Ectodermal cell (in vitro differentiated cells): Measurements from ENCODE around the gene MIOX.

Source experiments
- H3K27ac ChIP-seq: 2 replicates; pipeline ENCODE4 v1.7.0; 2013; ENCODE audit warnings: mild to moderate bottlenecking, low read depth, low read length; ENCODE audit not compliant: insufficient read depth, poor library complexity, severe bottlenecking
- H3K27me3 ChIP-seq: 2 replicates; pipeline ENCODE4 v1.7.0; 2013; ENCODE audit warnings: mild to moderate bottlenecking, low read length; ENCODE audit not compliant: insufficient read depth, control insufficient read depth, poor library complexity, severe bottlenecking
- H3K36me3 ChIP-seq: one replicate; pipeline ENCODE4 v1.7.0; 2013; ENCODE audit warnings: low read length; ENCODE audit not compliant: control insufficient read depth, insufficient read depth
- H3K4me1 ChIP-seq: one replicate; pipeline ENCODE4 v1.7.0; 2013; ENCODE audit warnings: low read length; ENCODE audit not compliant: control insufficient read depth, insufficient read depth
- H3K4me3 ChIP-seq: 2 replicates; pipeline ENCODE4 v1.7.0; 2013; ENCODE audit warnings: low read depth, low read length, control low read depth; ENCODE audit not compliant: insufficient read depth
- H3K9me3 ChIP-seq: 2 replicates; pipeline ENCODE4 v1.7.0; 2013; ENCODE audit warnings: mild to moderate bottlenecking, low read length, moderate library complexity; ENCODE audit not compliant: control insufficient read depth
- WGBS, 2 experiments: methylation state at CpG; one replicate each; pipeline ENCODE4 v1.1.7; 2013; ENCODE audit warnings: missing lambda C conversion rate in 2 of 2; 5-methylcytosine and 5-hydroxymethylcytosine counted together

Gene MIOX

GRCh38 chr22:50465066-50465930 lies 21.4 kb upstream of the MIOX start:
- no peak overlapping the region for H3K4me3 ChIP-seq
- H3K27me3 ChIP-seq: no peaks in the 10 kb centered on the region
- H3K4me1 ChIP-seq: peaks cover 6% of the 10 kb centered on the region
- WGBS, 2 experiments: 95 to 96% methylated on average over 30 of the region's 30 CpGs
- no peak overlapping the region for H3K27ac ChIP-seq
- H3K36me3 ChIP-seq: peaks cover 56% of the 10 kb centered on the region
- H3K9me3 ChIP-seq: no peaks in the 10 kb centered on the region

- no peak overlapping the region for H3K27ac ChIP-seq
- no peaks in the 10 kb centered on the region for H3K27me3 ChIP-seq
- 93 to 97% methylated on average over 24 of the region's 24 CpGs for WGBS, 2 experiments
These were observed 19.3 kb upstream of the MIOX start for GRCh38 chr22:50467341-50467740.

DNA sequence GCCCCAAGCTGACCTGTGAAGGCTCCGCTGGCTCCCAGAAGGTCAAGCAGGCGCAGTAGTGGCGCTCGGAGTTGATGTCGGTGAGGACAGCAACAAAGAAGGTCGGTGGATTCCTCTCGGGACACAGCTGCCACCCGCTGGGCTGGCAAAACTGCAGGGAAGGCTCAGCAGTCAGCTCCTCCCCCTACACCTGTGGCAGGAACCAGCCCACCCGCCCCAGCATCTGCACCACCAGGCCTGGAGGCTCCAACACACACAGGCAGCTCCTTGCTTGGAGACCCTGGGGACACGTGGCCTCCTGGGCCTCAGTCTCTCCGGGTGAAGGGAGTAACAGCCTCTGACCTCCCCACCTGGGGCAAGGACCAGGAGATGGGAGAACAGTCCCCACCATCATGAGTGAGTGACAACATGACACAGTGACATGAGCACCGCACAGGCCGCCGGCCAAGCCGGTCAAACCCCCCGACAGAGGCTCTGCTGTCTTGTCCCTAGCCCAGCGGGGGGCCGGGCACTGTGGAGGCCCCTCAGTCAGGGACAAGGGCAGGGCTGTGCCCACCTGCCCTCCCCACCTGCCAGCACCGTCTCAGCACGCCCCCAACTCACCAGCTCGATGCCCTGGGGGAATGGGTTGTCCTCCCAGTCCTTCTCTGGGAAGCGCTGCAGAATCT lies 18.8 kb upstream of the MIOX start:
- H3K9me3 ChIP-seq: no peaks in the 10 kb centered on the region
- H3K27me3 ChIP-seq: no peaks in the 10 kb centered on the region
- peaks cover 11% of the 10 kb centered on the region for H3K4me1 ChIP-seq
- H3K4me3 ChIP-seq: no peak overlapping the region
- H3K36me3 ChIP-seq: peaks cover 36% of the 10 kb centered on the region
- no peak overlapping the region for H3K27ac ChIP-seq
- 88 to 89% methylated on average over 22 of the region's 22 CpGs for WGBS, 2 experiments

More at GRCh38 chr22:50467341-50467740, 19.3 kb upstream of the MIOX start:
- Histone ChIP-seq H3K4me3 (no peak overlapping the region), H3K4me1 (peaks cover 9% of the 10 kb centered on the region), H3K9me3 (no peaks in the 10 kb centered on the region), H3K36me3 (peaks cover 42% of the 10 kb centered on the region)

DNA sequence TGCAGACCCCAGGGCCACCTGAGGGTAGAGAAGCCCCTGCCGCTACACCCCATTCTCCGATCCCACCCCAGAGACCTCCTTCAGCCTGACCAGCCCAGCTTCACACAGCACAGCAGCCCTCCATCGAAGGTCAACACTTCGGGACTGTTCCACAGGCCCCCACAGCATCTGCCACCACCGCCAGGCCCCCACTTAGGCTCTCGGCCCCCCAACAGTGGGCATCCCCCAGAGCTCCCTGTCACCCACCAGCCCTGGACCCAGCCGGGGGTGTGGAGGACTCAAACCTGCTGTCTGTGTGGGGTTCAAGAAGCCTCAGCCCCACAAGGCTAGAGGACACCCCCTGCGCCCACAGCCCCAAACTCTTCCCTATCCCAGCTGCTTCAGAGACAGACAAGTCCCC lies 18.0 kb upstream of the MIOX start:
- H3K9me3 ChIP-seq: no peaks in the 10 kb centered on the region
- H3K4me3 ChIP-seq: no peak overlapping the region
- H3K27ac ChIP-seq: no peak overlapping the region
- H3K36me3 ChIP-seq: peaks cover 29% of the 10 kb centered on the region
- 95 to 96% methylated on average over 8 of the region's 8 CpGs for WGBS, 2 experiments
- H3K27me3 ChIP-seq: no peaks in the 10 kb centered on the region
- peaks cover 18% of the 10 kb centered on the region for H3K4me1 ChIP-seq

GRCh38 chr22:50469377-50470305 lies 17.0 kb upstream of the MIOX start:
- Histone ChIP-seq H3K36me3 (peaks cover 27% of the 10 kb centered on the region), H3K4me3 (no peak overlapping the region), H3K4me1 (peaks cover 22% of the 10 kb centered on the region), H3K27ac (no peak overlapping the region), H3K9me3 (no peaks in the 10 kb centered on the region), H3K27me3 (no peaks in the 10 kb centered on the region)
- 70% methylated on average over 25 of the region's 25 CpGs for WGBS, 2 experiments

- Histone ChIP-seq H3K9me3 (no peaks in the 10 kb centered on the region), H3K27ac (no peak overlapping the region), H3K27me3 (no peaks in the 10 kb centered on the region), H3K4me1 (peaks cover 22% of the 10 kb centered on the region), H3K4me3 (no peak overlapping the region), H3K36me3 (peaks cover 19% of the 10 kb centered on the region)
- 88 to 90% methylated on average over 6 of the region's 6 CpGs for WGBS, 2 experiments
These were observed 16.2 kb upstream of the MIOX start for GRCh38 chr22:50470491-50470890.

DNA sequence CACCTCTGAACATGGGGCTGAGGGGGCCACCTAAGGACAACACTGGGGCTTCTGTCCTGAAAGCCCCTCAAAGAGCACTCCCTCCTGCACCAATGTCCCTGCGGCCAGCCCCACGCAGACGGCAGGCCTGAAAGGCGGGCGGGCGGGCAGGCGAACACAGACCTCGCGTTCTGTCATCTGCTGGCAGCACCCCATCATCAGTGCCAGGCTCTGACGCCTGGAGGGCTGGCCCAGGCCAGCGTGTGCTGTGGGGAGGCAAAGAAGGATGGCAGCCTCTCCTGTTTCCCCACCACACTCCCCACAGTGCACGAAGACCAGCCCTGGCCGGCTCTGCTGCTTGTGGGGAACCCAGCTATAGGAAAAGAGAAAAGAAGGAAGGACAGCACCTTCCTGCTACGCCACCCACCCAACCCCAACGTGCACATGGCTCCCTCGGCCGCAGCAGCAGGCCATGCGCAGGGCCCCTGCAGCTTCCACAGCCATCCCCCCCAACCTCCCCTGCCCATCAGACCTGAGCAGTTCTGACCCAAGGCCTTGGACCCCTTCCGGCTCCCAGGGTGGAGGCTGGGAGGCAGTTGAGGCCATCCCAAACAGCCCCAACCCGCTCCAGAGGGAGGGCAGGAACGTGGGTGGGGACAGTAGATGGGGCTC lies 15.3 kb upstream of the MIOX start:
- H3K27me3 ChIP-seq: no peaks in the 10 kb centered on the region
- no peaks in the 10 kb centered on the region for H3K9me3 ChIP-seq
- WGBS, 2 experiments: 90 to 92% methylated on average over 21 of the region's 21 CpGs
- H3K36me3 ChIP-seq: peaks cover 10% of the 10 kb centered on the region
- peaks cover 22% of the 10 kb centered on the region for H3K4me1 ChIP-seq
- no peak overlapping the region for H3K27ac ChIP-seq
- no peak overlapping the region for H3K4me3 ChIP-seq

GRCh38 chr22:50471962-50472361 lies 14.7 kb upstream of the MIOX start:
- WGBS, 2 experiments: 84% methylated on average over 5 of the region's 5 CpGs
- H3K36me3 ChIP-seq: peaks cover 4% of the 10 kb centered on the region

DNA sequence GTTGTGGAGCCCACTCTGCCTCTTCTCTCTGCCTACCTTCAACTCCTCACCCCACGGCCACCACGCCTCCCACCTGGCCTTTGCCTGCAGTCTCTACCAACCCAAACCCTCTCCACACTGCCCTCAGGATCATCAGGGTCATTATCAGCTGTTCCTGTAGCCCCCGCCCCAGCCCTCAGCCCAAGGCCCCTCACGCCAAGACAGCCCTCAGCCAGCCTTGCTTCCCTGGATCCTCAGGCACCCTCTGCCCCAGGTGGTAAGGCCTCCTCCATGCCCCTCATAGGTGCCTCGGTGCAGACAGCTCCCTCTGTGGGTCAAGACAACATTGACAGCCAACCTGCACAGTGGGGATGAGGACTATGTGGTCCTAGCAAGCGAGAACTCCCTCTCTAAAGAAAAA lies 13.6 kb upstream of the MIOX start:
- Histone ChIP-seq H3K9me3 (no peaks in the 10 kb centered on the region), H3K4me3 (no peak overlapping the region), H3K4me1 (peaks cover 22% of the 10 kb centered on the region), H3K27me3 (no peaks in the 10 kb centered on the region), H3K36me3 (no peaks in the 10 kb centered on the region), H3K27ac (no peak overlapping the region)
- WGBS, 2 experiments: 87 to 88% methylated on average over 6 of the region's 6 CpGs

More at GRCh38 chr22:50471962-50472361, 14.7 kb upstream of the MIOX start:
- no peaks in the 10 kb centered on the region for H3K9me3 ChIP-seq
- H3K27me3 ChIP-seq: no peaks in the 10 kb centered on the region
- no peak overlapping the region for H3K27ac ChIP-seq
- H3K4me1 ChIP-seq: peaks cover 22% of the 10 kb centered on the region
- H3K4me3 ChIP-seq: no peak overlapping the region
